K562 (cell line): Measurements from ENCODE around the gene TRAPPC5.

Experiments
- ATF1 ChIP-seq, 2 experiments: fragments of 450-650 bp in 1 of 2; IDR thresholded peaks; 2 replicates each; pipeline ENCODE4 v1.6.1; 2016; ENCODE audit warnings: missing compliant biosample characterization in 1 of 2, missing genetic modification characterization in 1 of 2
- CBFA2T3 ChIP-seq: fragments of 450-650 bp; IDR thresholded peaks from 2 replicates; pipeline ENCODE4 v1.6.1; 2017
- ELF4 ChIP-seq: fragments of 450-650 bp; formaldehyde crosslinking; IDR thresholded peaks from 2 replicates; pipeline ENCODE4 v1.4.0; 2022; ENCODE audit warnings: missing genetic modification characterization
- EZH2 ChIP-seq: IDR thresholded peaks from 2 replicates; pipeline ENCODE4 v1.6.1; 2012; ENCODE audit warnings: low read depth, mild to moderate bottlenecking, inconsistent platforms, low read length, borderline replicate concordance
- JUNB ChIP-seq: fragments of 450-650 bp; formaldehyde crosslinking; conservative IDR thresholded peaks from 2 replicates; pipeline ENCODE4 v1.4.0; 2020; ENCODE audit warnings: mild to moderate bottlenecking
- NFE2L1 ChIP-seq: fragments of 450-650 bp; IDR thresholded peaks from 2 replicates; pipeline ENCODE4 v1.6.1; 2016; ENCODE audit warnings: missing genetic modification characterization, low read depth, mild to moderate bottlenecking, missing compliant biosample characterization, moderate library complexity, borderline replicate concordance
- RFX5 ChIP-seq: IDR thresholded peaks from 2 replicates; pipeline ENCODE4 v1.6.1; 2011; ENCODE audit warnings: low read depth, mild to moderate bottlenecking, improper control_type of control experiment, low read length
- SRF ChIP-seq, 2 experiments: fragments of 250-450, 450-650 bp in 1 of 2; sonication (Bioruptor Pico) in 1 of 2; sonication (generic) in 1 of 2; formaldehyde crosslinking; IDR thresholded peaks; 2 replicates each; pipeline versions ENCODE4 v1.5.0 to v1.5.1; 2020 to 2022; ENCODE audit warnings: mild to moderate bottlenecking in 1 of 2, missing genetic modification reagents in 1 of 2
- ZFP91 ChIP-seq: sonication (generic); formaldehyde crosslinking; IDR thresholded peaks from 2 replicates; pipeline ENCODE4 v1.8.0; 2022; ENCODE audit warnings: mild to moderate bottlenecking, missing genetic modification reagents
- ZNF239 ChIP-seq: fragments of 250-450 bp; sonication (Bioruptor Pico); IDR thresholded peaks from 2 replicates; pipeline ENCODE4 v1.4.0; 2020; ENCODE audit warnings: mild to moderate bottlenecking
- ZNF282 ChIP-seq: sonication (generic); formaldehyde crosslinking; IDR thresholded peaks from 2 replicates; pipeline ENCODE4 v1.8.1; 2023; ENCODE audit warnings: missing genetic modification reagents
- TF ChIP-seq, protein P1 (sequence below), 3 experiments: IDR thresholded peaks in 2 of 3; conservative IDR thresholded peaks in 1 of 3; 2 replicates each; pipeline ENCODE4 v1.5.1; 2011 to 2012; ENCODE audit warnings: low read length in 3 of 3, mild to moderate bottlenecking in 3 of 3, control low read depth in 2 of 3, improper control_type of control experiment in 1 of 3, inconsistent platforms in 1 of 3, low read depth in 1 of 3, mixed read lengths in 1 of 3, moderate library complexity in 1 of 3; ENCODE audit not compliant: insufficient read depth in 2 of 3

DNA sequence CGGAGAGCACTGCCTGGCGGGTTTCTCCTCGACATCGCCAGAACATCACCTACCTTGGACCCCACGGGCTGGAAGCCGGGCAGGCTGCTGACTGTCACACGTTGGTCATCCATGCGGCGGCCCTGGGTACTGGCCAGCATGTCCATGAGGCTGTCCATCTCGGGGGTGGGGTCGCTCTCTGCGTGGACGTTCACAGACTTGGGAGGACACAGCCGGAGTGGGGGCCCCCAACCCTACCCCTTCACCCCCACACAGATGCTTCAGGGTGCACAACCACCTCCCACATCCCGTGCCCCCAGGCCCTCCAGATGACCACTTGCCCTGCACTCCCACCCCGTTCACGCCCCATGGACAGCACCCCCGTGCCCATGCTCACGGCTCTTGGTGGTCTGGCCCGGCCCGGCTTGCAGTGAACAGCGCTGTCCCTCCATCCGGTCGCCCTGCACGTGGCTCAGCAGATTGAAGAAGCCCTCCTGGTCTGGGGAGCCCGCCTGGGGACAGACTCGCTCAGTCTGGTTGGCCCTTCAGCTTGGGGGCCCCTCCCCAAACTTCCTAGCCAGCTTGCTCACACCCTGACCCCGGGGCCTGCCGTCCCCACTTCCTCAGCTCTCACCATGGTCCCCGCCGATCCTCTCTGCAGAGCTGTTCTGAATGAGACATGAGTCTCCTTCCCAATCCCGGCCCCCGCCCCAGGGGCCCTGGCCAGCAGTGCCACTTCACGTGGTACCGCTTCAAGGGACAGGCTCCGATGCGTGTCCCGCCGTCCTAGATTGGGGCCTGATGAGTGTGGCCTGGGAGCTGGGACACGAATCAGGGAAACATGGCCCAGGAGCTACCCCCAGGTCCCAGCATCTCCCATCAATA, 48.1 kb upstream of the TRAPPC5 start:
- TF ChIP-seq, protein P1, sequence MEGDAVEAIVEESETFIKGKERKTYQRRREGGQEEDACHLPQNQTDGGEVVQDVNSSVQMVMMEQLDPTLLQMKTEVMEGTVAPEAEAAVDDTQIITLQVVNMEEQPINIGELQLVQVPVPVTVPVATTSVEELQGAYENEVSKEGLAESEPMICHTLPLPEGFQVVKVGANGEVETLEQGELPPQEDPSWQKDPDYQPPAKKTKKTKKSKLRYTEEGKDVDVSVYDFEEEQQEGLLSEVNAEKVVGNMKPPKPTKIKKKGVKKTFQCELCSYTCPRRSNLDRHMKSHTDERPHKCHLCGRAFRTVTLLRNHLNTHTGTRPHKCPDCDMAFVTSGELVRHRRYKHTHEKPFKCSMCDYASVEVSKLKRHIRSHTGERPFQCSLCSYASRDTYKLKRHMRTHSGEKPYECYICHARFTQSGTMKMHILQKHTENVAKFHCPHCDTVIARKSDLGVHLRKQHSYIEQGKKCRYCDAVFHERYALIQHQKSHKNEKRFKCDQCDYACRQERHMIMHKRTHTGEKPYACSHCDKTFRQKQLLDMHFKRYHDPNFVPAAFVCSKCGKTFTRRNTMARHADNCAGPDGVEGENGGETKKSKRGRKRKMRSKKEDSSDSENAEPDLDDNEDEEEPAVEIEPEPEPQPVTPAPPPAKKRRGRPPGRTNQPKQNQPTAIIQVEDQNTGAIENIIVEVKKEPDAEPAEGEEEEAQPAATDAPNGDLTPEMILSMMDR (IDR thresholded peaks at IDR 0.05 in 2 of 3, conservative IDR thresholded peaks at IDR 0.05 in 1 of 3; ENCODE audit: insufficient read depth in 2 of 3, low read depth in 1 of 3, low read length in 3 of 3) = no peak
- no peak for TF ChIP-seq ZFP91 (CRISPR knock-in tag)
- TF ChIP-seq ELF4 (CRISPR knock-in tag) = no peak
- no peak for TF ChIP-seq SRF (CRISPR knock-in tag; IDR thresholded peaks at IDR 0.05)
- TF ChIP-seq CBFA2T3 = no peak
- no peak for TF ChIP-seq RFX5
- no peak for TF ChIP-seq EZH2
- no peak for TF ChIP-seq ZNF282 (CRISPR knock-in tag)
- no peak for TF ChIP-seq ZNF239 (CRISPR knock-in tag)
- TF ChIP-seq NFE2L1 = no peak
- TF ChIP-seq ATF1 (CRISPR knock-in tag; IDR thresholded peaks at IDR 0.05) = no peak
- TF ChIP-seq ATF1 (tag; IDR thresholded peaks at IDR 0.05) = no peak
- TF ChIP-seq JUNB = no peak
